ENCODE data around the gene LRP2.
"Not testable (repeated sequence)": the region's sequence is repeated elsewhere in the genome, so short reads cannot be mapped to it uniquely, and the experiment has no call there.

The LRP2 gene

GRCh38 chr2:169362118-169362893, at the start of gene LRP2:
Gene LRP2 (minus strand): TSS chr2:169362534. CDS start chr2:169362399, 135 bp downstream.
- DNase-seq (ENCODE audit: low spot score), result peak; percentile 51

GRCh38 chr2:169406891-169407290, 44.6 kb upstream of the LRP2 start:
- no peak for DNase-seq (ENCODE audit: low spot score)

- not testable (repeated sequence) for DNase-seq (ENCODE audit: low spot score)
Observed at GRCh38 chr2:169399491-169399890, 37.2 kb upstream of the LRP2 start.

- DNase-seq (ENCODE audit: low spot score), result peak; percentile 38
Observed at GRCh38 chr2:169397697-169398096, 35.4 kb upstream of the LRP2 start.

- DNase-seq (ENCODE audit: low spot score), result no peak
Observed at GRCh38 chr2:169395821-169396374, 33.6 kb upstream of the LRP2 start.

- no peak for DNase-seq (ENCODE audit: low spot score)
Observed at GRCh38 chr2:169393068-169393590, 30.8 kb upstream of the LRP2 start.

GRCh38 chr2:169391236-169391635, 28.9 kb upstream of the LRP2 start:
- DNase-seq (ENCODE audit: low spot score), result no peak

GRCh38 chr2:169388161-169388560, 25.8 kb upstream of the LRP2 start:
- no peak for DNase-seq (ENCODE audit: low spot score)

- DNase-seq (ENCODE audit: low spot score), result no peak
Observed at GRCh38 chr2:169386722-169387121, 24.4 kb upstream of the LRP2 start.

GRCh38 chr2:169384816-169385215, 22.5 kb upstream of the LRP2 start:
- no peak for DNase-seq (ENCODE audit: low spot score)

GRCh38 chr2:169372561-169372960, 10.2 kb upstream of the LRP2 start:
- no peak for DNase-seq (ENCODE audit: low spot score)

- DNase-seq (ENCODE audit: low spot score), result no peak
Observed at GRCh38 chr2:169366066-169366465, 3.7 kb upstream of the LRP2 start.

GRCh38 chr2:169365029-169365480, 2.7 kb upstream of the LRP2 start:
- no peak for DNase-seq (ENCODE audit: low spot score)

GRCh38 chr2:169363560-169364150, 1.3 kb upstream of the LRP2 start:
- DNase-seq (ENCODE audit: low spot score), result peak; percentile 49

- DNase-seq (ENCODE audit: low spot score), result peak; percentile 29
Observed at GRCh38 chr2:169362894-169363559, 693 bp upstream of the LRP2 start.

- peak; percentile 63 for DNase-seq (ENCODE audit: low spot score)
Observed at GRCh38 chr2:169361706-169362117, 622 bp downstream of the LRP2 start.

- DNase-seq (ENCODE audit: low spot score), result peak; percentile 70
Observed at GRCh38 chr2:169360984-169361705, 1.2 kb downstream of the LRP2 start.

GRCh38 chr2:169358016-169358415, 4.3 kb downstream of the LRP2 start:
- no peak for DNase-seq (ENCODE audit: low spot score)

GRCh38 chr2:169354244-169354643, 8.1 kb downstream of the LRP2 start:
- DNase-seq (ENCODE audit: low spot score), result no peak

GRCh38 chr2:169351725-169352124, 10.6 kb downstream of the LRP2 start:
- DNase-seq (ENCODE audit: low spot score), result no peak

- no peak for DNase-seq (ENCODE audit: low spot score)
Observed at GRCh38 chr2:169349535-169349934, 12.8 kb downstream of the LRP2 start.
